SU-DHL-6 (cell line): ENCODE results near the gene BLTP3B.

Experiments used
- EZH2phosphoT487 ChIP-seq: fragments of 200-600 bp; sonication (generic), shearing (Covaris generic); conservative IDR thresholded peaks from 2 replicates; pipeline ENCODE4 v1.6.1; 2018; ENCODE audit warnings: mild to moderate bottlenecking, antibody characterized with exemption, low read length, moderate library complexity, mixed read lengths
- TF ChIP-seq, protein P1 (sequence below): fragments of 200-600 bp; sonication (generic); IDR thresholded peaks from one replicate; pipeline ENCODE4 v1.5.1; 2017; ENCODE audit warnings: antibody characterized with exemption, mild to moderate bottlenecking, low read length, moderate library complexity; ENCODE audit not compliant: insufficient read depth, poor library complexity, severe bottlenecking

DNA sequence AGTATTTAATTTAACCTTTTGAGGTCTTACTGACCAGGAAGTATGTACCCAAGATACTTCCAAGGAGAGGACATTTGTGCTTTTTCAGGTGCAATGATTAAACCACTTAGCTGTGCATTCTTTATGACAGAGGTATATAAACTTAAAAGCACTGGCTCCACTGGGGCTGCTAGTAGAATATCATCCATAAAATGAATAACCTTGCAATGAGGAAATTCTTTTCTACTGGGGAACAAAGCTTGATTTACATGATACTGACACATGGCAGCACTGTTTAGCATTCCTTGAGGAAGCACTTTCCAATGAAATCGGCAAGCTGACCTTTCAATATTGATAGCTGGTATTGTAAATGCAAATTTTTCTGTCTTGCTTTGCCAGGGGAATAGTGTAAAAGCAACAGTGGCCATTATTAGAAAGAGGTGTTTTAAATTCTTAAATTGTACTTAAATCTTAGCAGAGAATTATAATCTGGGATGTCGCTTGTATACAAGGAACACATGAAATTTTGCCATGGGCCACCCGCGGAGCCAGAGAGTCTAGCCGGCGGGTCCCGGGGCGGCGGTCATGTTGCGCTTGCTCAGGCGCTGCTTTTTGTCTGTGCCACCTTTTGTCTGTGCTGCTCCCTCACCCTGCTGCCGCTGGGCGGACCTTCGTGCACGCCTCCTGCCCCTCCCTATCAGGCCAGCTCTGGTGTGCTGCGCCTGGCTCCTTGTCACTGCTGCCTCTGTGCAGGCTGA, 20.9 kb upstream of the BLTP3B start:
- TF ChIP-seq, protein P1, sequence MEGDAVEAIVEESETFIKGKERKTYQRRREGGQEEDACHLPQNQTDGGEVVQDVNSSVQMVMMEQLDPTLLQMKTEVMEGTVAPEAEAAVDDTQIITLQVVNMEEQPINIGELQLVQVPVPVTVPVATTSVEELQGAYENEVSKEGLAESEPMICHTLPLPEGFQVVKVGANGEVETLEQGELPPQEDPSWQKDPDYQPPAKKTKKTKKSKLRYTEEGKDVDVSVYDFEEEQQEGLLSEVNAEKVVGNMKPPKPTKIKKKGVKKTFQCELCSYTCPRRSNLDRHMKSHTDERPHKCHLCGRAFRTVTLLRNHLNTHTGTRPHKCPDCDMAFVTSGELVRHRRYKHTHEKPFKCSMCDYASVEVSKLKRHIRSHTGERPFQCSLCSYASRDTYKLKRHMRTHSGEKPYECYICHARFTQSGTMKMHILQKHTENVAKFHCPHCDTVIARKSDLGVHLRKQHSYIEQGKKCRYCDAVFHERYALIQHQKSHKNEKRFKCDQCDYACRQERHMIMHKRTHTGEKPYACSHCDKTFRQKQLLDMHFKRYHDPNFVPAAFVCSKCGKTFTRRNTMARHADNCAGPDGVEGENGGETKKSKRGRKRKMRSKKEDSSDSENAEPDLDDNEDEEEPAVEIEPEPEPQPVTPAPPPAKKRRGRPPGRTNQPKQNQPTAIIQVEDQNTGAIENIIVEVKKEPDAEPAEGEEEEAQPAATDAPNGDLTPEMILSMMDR = no peak
- no peak for TF ChIP-seq EZH2phosphoT487
